ENCODE data around the gene CNOT11.

The CNOT11 gene

DNA sequence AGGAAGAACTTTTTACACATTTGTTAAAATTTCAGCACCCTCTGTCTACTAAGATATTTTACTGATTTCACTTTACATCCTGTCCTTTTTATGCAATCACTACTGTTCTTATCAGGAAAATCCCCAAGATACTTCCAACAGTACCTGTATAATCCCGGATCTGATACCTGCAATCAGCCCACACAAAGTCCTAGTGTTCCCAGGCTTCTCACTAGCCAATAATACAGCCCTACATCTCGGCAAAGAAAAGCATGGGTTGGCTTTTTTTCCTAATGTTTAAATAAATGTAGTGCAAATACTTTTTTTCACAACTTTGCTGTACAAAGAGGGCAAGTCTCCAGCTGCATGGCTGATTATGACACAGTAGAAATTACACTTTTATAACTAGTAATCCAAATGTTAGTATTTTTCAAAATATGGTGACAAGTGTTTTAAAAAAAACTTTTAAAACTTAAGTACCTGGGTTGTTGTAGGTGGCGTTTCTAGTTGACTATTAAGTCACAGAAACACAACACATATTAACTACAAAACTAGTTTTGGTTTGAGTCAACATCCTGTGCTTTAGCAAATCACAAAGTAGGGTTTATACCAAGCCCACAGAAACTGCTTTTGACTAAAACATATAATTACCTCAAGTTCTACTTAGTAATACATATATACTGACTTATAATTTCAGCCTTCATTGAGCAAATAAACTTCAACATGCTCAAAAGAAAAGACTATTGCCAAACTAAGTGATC, 19.5 kb downstream of the CNOT11 start:
- peak; percentile 80 for DNase-seq (ENCODE audit: low spot score)
- in situ Hi-C loops (cut with MboI; ENCODE audit: low sequenced_read_pairs, unreplicated experiment), result no loop called here
- TF ChIP-seq, protein P1, sequence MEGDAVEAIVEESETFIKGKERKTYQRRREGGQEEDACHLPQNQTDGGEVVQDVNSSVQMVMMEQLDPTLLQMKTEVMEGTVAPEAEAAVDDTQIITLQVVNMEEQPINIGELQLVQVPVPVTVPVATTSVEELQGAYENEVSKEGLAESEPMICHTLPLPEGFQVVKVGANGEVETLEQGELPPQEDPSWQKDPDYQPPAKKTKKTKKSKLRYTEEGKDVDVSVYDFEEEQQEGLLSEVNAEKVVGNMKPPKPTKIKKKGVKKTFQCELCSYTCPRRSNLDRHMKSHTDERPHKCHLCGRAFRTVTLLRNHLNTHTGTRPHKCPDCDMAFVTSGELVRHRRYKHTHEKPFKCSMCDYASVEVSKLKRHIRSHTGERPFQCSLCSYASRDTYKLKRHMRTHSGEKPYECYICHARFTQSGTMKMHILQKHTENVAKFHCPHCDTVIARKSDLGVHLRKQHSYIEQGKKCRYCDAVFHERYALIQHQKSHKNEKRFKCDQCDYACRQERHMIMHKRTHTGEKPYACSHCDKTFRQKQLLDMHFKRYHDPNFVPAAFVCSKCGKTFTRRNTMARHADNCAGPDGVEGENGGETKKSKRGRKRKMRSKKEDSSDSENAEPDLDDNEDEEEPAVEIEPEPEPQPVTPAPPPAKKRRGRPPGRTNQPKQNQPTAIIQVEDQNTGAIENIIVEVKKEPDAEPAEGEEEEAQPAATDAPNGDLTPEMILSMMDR (IDR thresholded peaks at IDR 0.05; ENCODE audit: borderline replicate concordance, control extremely low read depth, extremely low read depth, insufficient read depth, missing control alignments), result no peak

DNA sequence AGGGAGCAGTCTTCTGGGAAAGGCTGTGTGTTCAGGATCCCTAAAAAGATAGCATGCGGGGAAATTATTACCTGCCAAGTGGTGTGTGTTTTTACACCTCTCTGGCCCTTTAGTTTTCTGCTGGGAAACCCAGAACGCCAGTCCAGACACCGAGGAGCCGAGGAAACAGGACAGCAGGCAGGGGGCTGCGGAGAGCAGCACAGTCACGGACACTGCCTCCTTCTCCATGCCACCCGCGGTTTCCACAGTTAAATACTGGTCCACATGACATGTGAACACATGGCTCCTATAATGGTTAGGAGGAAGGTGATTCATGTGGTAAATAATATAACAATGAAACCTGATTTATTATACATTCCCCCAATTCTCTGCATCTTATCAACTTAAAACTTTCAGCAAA, 20.4 kb downstream of the CNOT11 start:
- TF ChIP-seq, protein P1 (IDR thresholded peaks at IDR 0.05; ENCODE audit: borderline replicate concordance, control extremely low read depth, extremely low read depth, insufficient read depth, missing control alignments), result no peak
- in situ Hi-C loops (cut with MboI; ENCODE audit: low sequenced_read_pairs, unreplicated experiment), result no loop called here
- no peak for DNase-seq (ENCODE audit: low spot score)

- no peak for DNase-seq (ENCODE audit: low spot score)
- TF ChIP-seq, protein P1 (IDR thresholded peaks at IDR 0.05; ENCODE audit: borderline replicate concordance, control extremely low read depth, extremely low read depth, insufficient read depth, missing control alignments), result no peak
- in situ Hi-C loops (cut with MboI; ENCODE audit: low sequenced_read_pairs, unreplicated experiment), result no loop called here
Observed at GRCh38 chr2:101274142-101274541, 21.5 kb downstream of the CNOT11 start.

GRCh38 chr2:101277111-101277510, 24.4 kb downstream of the CNOT11 start:
- in situ Hi-C loops (cut with MboI; ENCODE audit: low sequenced_read_pairs, unreplicated experiment), result no loop called here
- TF ChIP-seq, protein P1 (IDR thresholded peaks at IDR 0.05; ENCODE audit: borderline replicate concordance, control extremely low read depth, extremely low read depth, insufficient read depth, missing control alignments), result no peak
- DNase-seq (ENCODE audit: low spot score), result no peak

GRCh38 chr2:101278925-101279324, 26.2 kb downstream of the CNOT11 start:
- DNase-seq (ENCODE audit: low spot score), result no peak
- TF ChIP-seq, protein P1 (IDR thresholded peaks at IDR 0.05; ENCODE audit: borderline replicate concordance, control extremely low read depth, extremely low read depth, insufficient read depth, missing control alignments), result no peak
- in situ Hi-C loops (cut with MboI; ENCODE audit: low sequenced_read_pairs, unreplicated experiment), result no loop called here

DNA sequence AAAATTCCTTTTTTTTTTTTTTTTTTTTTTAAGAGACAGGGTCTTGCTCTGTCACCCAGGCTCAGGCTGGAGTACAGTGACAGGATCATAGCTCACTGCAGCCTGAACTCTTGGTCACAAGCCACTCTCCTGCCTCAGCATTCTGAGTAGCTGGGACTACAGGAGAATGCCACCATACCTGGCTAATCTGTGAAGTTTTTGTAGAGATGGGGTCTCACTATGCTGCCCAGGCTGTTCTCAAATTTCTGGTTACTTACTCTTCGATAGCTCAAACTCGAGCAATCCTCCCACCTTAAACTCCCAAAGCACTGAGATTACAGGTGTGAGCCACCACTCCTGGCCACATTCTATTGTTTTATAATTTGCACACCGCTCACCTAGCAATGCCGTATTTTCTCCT, 28.8 kb downstream of the CNOT11 start:
- TF ChIP-seq, protein P1 (IDR thresholded peaks at IDR 0.05; ENCODE audit: borderline replicate concordance, control extremely low read depth, extremely low read depth, insufficient read depth, missing control alignments), result no peak
- DNase-seq (ENCODE audit: low spot score), result no peak
- in situ Hi-C loops (cut with MboI; ENCODE audit: low sequenced_read_pairs, unreplicated experiment), result no loop called here
